Measurements from ENCODE around the gene HELZ2. TPM values are rescaled to one million over a fixed set of nuclear protein-coding genes. Genes with fewer than 3 reads are reported as not detected.

HELZ2 gene
- total and polyA plus RNA-seq, 8 donors: 14.0 to 53.3 (median 22.2) TPM

DNA sequence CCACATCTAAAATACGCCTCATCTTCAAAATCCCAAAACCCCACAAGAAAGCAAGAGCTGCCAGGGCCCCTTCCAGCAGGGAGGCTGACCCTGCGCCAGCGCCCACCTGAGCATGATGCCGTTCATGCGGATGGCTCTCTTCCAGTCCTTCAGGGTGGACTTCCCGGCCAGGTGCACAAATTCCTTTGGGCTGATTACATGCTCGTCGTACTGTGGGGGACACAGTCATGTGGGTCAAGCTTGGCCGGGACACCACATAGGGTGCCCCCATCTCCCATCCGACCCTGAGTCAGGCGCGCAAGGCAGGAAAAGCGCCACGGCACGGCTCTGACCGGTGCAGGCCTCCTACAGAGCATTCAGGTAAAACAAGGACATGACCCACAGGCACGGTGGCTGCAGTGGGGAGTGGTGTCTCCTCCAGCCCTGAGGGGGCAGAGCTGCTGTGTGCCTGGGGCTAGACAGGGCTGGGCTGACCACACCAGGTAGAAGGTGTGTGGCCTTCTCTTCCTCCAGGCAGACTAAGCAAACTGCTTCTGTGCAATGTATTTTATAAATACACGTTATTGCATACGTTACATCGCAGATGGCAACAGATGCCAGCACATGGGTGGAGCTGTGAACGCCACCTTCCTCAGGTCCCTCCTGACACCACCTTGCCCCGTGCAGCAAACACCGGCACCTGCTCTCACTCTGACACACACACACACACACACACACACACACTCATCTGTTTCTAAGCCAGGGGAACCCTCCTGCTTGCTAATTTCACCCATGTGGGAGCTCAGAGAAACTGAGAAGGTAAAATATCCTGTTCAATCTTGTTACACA is 23.8 kb upstream of the HELZ2 start:
- Histone ChIP-seq H3K9me3 (no peaks in the 10 kb centered on the region), H3K4me3 (no peak overlapping the region), H3K36me3 (peaks cover 0 to 98% of the 10 kb centered on the region in 2 donors), H3K4me1 (no peaks in the 10 kb centered on the region), H3K27me3 (no peaks in the 10 kb centered on the region), H3K27ac (no peak overlapping the region)
- intact Hi-C loops (cut with DNase I): no loop called here
- DNase-seq (peak in 1 of 4 donors; percentile 65), ATAC-seq (no peak)
- TF ChIP-seq, protein P1, sequence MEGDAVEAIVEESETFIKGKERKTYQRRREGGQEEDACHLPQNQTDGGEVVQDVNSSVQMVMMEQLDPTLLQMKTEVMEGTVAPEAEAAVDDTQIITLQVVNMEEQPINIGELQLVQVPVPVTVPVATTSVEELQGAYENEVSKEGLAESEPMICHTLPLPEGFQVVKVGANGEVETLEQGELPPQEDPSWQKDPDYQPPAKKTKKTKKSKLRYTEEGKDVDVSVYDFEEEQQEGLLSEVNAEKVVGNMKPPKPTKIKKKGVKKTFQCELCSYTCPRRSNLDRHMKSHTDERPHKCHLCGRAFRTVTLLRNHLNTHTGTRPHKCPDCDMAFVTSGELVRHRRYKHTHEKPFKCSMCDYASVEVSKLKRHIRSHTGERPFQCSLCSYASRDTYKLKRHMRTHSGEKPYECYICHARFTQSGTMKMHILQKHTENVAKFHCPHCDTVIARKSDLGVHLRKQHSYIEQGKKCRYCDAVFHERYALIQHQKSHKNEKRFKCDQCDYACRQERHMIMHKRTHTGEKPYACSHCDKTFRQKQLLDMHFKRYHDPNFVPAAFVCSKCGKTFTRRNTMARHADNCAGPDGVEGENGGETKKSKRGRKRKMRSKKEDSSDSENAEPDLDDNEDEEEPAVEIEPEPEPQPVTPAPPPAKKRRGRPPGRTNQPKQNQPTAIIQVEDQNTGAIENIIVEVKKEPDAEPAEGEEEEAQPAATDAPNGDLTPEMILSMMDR (IDR thresholded peaks at IDR 0.05): no peak

DNA sequence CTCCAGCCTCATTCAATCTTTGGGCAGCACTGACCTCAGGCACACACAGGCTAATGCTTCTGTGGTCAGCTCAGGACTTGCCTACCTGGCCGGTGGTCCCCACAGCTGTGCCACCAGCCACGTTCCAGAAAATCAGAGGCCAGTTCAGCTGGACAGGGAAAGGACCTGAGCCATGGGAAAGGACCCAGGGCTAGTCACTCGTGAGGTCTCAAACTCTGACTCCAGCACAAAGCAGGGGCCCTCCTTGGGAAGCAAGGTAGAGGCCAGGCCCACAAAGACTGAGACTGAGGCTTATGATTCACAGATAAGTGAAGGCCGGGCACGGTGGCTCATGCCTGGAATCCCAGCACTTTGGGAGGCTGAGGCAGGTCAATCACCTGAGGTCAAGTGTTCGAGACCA is 22.4 kb upstream of the HELZ2 start:
- Histone ChIP-seq H3K4me3 (no peak overlapping the region), H3K4me1 (no peaks in the 10 kb centered on the region), H3K9me3 (no peaks in the 10 kb centered on the region), H3K27ac (no peak overlapping the region), H3K36me3 (peaks cover 0 to 98% of the 10 kb centered on the region in 2 donors), H3K27me3 (no peaks in the 10 kb centered on the region)
- no peak for ATAC-seq
- peak in 1 of 4 donors; percentile 42 for DNase-seq
- intact Hi-C loops (cut with DNase I): no loop called here
- TF ChIP-seq, protein P1 (IDR thresholded peaks at IDR 0.05): no peak

DNA sequence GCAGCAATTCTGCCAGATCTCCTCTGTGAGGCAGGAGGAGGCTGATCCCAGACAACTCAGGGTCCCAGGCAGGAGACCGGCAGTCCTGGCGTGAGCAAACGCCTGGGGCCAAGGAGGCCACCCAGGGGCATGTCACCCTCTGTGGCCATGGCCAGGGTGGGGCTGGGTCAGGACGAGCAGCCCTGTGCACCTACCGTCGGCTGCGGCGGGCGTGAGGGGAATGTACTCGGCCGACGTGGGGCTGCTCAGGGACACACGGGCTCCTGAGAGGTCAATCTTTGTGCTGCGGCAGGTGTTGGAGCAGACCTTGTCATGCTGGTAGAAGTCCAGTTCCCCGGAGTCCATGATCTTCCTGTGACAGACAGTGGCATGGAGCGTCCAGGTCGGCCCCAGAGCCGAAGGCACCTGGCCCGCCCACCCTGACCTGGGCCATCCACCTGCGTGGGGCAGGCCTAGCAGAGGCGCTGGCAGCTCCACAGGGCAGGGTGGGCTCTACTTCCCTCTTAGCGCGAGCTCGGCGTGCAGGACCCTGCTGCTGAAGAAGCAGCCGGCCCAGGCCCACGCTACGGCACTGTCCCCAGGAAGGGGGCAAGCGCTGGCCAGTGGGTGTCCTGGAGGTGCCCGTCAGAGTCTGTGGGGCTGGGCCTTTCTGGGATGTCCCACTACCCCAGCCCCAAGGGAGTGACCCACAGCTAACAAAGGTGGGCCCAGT is 21.5 kb upstream of the HELZ2 start:
- TF ChIP-seq, protein P1 (IDR thresholded peaks at IDR 0.05): no peak
- no peaks in the 10 kb centered on the region for H3K4me1 ChIP-seq
- H3K9me3 ChIP-seq: no peaks in the 10 kb centered on the region
- peaks cover 0 to 98% of the 10 kb centered on the region in 2 donors for H3K36me3 ChIP-seq
- no peak for ATAC-seq
- no peak overlapping the region for H3K4me3 ChIP-seq
- peak in 1 of 4 donors; percentile 67 for DNase-seq
- no peaks in the 10 kb centered on the region for H3K27me3 ChIP-seq
- intact Hi-C loops (cut with DNase I): no loop called here
- no peak overlapping the region for H3K27ac ChIP-seq

DNA sequence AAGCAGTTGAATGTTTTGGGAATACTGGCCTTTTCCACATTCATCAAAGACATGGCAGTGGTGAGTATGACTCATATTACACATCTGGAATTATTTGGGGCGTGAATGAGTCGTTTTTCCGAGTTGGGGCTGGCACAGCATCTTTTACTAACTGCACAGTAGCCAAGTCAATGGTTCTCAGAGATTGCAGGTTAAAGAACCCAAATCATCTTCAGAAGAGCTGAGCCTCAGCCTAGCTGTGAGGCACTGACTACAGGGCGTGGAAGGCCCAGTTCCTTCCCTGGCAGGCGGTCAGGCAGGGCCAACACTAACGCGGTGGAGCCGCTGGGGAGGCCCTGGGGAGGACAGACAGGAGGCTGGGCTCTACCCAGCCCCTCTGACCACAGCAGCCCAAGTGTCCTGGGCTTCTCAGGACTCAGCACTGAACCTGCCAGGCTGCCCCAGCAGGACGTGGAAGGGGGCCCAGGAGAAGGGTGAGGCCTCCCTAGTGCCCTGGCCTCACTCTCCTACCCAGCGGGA is 20.1 kb upstream of the HELZ2 start:
- peak in 1 of 4 donors; percentile 37 for DNase-seq
- Histone ChIP-seq H3K9me3 (no peaks in the 10 kb centered on the region), H3K27me3 (no peaks in the 10 kb centered on the region), H3K36me3 (peaks cover 0 to 98% of the 10 kb centered on the region in 2 donors), H3K4me1 (no peaks in the 10 kb centered on the region), H3K27ac (no peak overlapping the region), H3K4me3 (no peak overlapping the region)
- intact Hi-C loops (cut with DNase I): no loop called here
- TF ChIP-seq, protein P1 (IDR thresholded peaks at IDR 0.05): no peak
- ATAC-seq: no peak

DNA sequence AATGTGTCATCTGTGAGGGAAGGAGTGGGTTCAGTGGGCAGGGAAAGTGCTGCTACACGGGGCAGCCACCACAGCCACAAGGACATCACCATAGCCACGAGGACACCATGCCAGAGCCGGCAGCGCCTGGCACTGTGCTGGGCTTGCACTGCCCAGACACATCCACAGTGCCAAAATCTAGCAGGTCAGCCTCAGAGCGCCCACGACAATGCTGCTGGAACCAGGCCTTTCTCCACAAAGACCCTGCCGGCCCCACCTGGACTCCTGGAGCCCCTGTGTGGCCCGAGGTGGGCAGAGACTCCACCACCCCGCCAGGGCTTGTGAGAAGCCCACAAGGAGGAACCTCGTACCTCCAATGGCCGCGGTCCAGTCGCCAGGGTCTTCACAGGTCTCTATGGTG is 18.6 kb upstream of the HELZ2 start:
- TF ChIP-seq, protein P1 (IDR thresholded peaks at IDR 0.05): no peak
- H3K36me3 ChIP-seq: peaks cover 0 to 96% of the 10 kb centered on the region in 2 donors
- no peak for ATAC-seq
- intact Hi-C loops (cut with DNase I): no loop called here
- no peak overlapping the region for H3K27ac ChIP-seq
- H3K9me3 ChIP-seq: no peaks in the 10 kb centered on the region
- no peaks in the 10 kb centered on the region for H3K27me3 ChIP-seq
- H3K4me3 ChIP-seq: no peak overlapping the region
- no peaks in the 10 kb centered on the region for H3K4me1 ChIP-seq
- DNase-seq: peak in 1 of 4 donors; percentile 65

Data from left lung (tissue), 10 donors.